GM19468 (cell line): ENCODE results near the gene ZSCAN22.
"Not testable (repeated sequence)": the region's sequence is repeated elsewhere in the genome, so short reads cannot be mapped to it uniquely, and the experiment has no call there.

Experiments
- ATAC-seq: cut with Tn5 transposase; IDR thresholded peaks from one replicate; pipeline ENCODE4 v1.9.1; 2021; ENCODE audit warnings: mild to moderate bottlenecking, moderate library complexity, moderate number of reproducible peaks; ENCODE audit not compliant: unreplicated experiment; ENCODE audit errors: extremely low read depth

Gene ZSCAN22

GRCh38 chr19:58326914-58327726 is at the start of gene ZSCAN22:
Gene ZSCAN22, plus strand, starts transcription at chr19:58326994. Its CDS starts 7,809 bp downstream, at chr19:58334803.
- ATAC-seq, result peak; percentile 64

GRCh38 chr19:58277197-58277596 is 49.6 kb upstream of the ZSCAN22 start:
- no peak for ATAC-seq

GRCh38 chr19:58277748-58278540 is 48.9 kb upstream of the ZSCAN22 start:
- no peak for ATAC-seq

DNA sequence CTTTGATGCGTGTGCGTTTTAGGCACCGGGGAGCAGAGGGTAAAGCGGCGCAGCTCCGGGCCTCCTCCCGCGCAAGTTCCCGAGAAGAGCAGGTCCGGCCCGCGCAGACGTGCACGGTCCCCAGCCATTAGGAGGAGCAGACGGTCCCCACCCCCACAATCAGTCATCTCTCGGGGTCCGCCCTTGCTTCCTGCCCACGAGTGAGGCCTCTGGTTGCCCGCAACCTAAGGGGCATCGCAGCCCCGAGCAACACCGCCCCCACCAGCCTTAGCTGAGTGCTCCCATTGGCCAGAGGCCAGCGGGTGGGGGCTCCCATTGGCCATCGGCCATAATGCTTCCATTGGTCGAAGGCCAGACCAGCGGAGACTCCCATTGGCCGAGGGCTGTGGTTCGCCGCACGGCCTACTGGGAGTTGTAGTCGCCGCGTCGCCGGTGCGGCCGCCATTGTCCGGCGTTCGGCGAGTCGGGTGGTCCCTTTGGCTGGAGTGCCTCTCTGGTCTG is 48.2 kb upstream of the ZSCAN22 start, which contains the start of gene ZNF8:
TSS of gene ZNF8 (plus strand) at position 415 of the 501 bp plus-strand sequence. CDS start 127 bp downstream, outside the sequence.
- ATAC-seq, result peak; percentile 87

DNA sequence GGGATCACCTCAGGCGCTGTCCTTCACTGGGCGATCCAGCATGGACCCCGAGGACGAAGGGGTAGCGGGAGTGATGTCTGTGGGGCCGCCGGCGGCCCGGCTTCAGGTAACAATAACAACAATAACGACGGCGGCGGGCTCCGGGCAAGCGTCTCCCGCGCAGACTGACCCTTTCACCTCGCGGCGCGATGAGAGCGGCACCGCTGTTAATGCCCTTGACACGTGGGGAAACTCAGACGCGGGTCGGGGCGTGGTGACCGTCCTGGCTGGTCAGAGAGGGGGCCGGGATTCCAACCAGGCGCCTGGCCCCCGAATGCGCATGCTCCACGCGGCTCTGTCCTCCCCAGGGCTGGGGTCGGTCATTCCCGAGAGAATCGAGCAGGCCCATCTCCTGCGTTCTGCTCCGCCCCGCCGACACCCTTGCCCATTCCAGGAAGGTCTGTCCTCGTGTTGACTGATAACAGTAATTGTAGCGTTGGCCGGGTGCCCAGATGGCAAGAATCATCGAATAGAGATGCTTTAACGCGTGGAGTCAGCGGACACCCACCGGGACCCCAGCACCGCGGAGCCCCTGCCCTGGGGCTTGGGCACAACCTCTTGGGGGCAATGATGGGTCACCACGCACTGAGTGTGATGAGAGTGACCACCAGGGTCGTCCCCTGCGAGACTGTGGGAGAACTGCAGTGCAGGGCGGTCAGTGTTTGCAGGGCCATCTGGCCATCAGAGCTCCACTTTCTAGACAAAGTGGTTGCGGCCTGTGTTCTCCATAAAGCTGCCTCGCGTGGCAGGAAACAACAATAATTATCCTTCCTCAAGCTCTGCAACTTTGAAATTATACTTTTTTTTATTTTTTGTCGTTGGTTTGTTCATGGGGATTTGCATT is 47.5 kb upstream of the ZSCAN22 start:
- ATAC-seq, result no peak

GRCh38 chr19:58279925-58280316 is 46.9 kb upstream of the ZSCAN22 start:
- ATAC-seq, result no peak

DNA sequence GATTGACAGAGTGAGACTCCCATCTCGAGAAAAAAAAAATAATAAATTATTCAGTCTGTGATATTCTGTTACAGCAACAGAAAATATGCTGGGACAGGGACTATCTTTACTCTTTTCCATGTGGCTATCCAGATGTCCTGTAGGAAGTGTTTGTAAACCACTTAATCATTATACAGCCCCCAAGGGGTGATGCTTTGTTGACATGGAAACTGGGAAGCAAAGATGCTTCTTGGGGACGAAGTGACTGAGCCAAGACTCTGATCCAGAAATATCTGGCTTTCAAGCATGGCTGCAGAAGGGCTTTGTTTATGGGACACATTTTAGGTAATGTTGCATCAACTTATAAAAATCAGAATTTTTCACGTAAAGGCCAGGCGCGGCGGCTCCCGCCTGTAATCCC is 42.6 kb upstream of the ZSCAN22 start:
- no peak for ATAC-seq

GRCh38 chr19:58291943-58292342 is 34.9 kb upstream of the ZSCAN22 start:
- ATAC-seq, result no peak

DNA sequence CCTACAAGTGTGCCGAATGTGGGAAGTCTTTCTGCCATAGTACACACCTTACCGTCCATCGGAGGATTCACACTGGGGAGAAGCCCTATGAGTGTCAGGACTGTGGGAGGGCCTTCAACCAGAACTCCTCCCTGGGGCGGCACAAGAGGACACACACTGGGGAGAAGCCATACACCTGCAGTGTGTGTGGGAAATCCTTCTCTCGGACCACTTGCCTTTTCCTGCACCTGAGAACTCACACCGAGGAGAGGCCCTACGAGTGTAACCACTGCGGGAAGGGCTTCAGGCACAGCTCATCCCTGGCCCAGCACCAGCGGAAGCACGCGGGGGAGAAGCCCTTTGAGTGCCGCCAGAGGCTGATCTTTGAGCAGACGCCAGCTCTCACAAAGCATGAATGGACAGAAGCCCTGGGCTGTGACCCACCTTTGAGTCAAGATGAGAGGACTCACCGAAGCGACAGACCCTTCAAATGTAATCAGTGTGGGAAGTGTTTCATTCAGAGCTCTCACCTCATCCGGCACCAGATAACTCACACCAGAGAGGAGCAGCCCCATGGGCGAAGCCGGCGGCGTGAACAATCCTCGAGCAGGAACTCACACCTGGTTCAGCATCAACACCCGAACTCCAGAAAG is 31.9 kb upstream of the ZSCAN22 start:
- no peak for ATAC-seq

GRCh38 chr19:58296104-58296503 is 30.7 kb upstream of the ZSCAN22 start:
- ATAC-seq, result no peak

GRCh38 chr19:58300620-58301019 is 26.2 kb upstream of the ZSCAN22 start:
- ATAC-seq, result no peak

GRCh38 chr19:58304255-58304654 is 22.5 kb upstream of the ZSCAN22 start:
- no peak for ATAC-seq

DNA sequence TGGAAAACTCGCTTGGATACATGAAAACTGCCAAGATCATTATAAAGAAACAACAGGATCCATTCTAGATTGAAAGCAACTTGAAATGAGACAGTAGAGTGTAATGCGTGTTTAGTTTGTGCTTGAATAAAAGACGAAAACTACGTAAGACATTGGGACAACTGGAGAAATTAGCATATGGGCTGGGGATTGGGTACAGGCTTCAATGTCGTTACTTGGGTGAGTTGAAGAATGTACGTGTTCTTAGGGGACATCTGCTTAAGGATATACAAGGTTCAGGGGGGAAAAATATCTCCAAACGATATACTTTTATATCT is 22.1 kb upstream of the ZSCAN22 start:
- no peak for ATAC-seq

- peak; percentile 91 for ATAC-seq
These were observed 21.5 kb upstream of the ZSCAN22 start, which contains the start of gene ERVK3-1 for GRCh38 chr19:58305065-58305931. Gene ERVK3-1, plus strand, starts transcription at chr19:58305377. Its CDS starts 6,792 bp downstream, at chr19:58312169.

DNA sequence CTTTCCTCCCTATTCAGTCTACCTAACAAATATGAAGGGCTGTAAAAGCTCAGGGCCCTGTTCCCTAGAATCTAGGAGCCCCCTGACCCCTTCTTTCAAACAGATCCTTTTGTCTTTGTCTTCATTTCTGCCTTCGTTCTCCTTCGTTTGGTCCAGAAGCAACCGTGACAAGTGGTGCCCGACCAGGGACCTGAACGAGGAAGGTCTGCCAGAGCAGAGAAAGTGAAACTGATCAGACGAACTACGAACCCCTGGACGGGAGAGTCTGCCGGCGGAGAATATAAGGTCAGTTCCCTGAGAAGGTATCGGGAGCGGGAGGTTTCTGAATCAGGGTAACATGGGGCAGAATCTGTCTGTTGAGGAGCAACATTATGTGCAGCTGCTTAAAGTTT is 20.9 kb upstream of the ZSCAN22 start:
- no peak for ATAC-seq

GRCh38 chr19:58307736-58308135 is 19.1 kb upstream of the ZSCAN22 start:
- ATAC-seq, result no peak

DNA sequence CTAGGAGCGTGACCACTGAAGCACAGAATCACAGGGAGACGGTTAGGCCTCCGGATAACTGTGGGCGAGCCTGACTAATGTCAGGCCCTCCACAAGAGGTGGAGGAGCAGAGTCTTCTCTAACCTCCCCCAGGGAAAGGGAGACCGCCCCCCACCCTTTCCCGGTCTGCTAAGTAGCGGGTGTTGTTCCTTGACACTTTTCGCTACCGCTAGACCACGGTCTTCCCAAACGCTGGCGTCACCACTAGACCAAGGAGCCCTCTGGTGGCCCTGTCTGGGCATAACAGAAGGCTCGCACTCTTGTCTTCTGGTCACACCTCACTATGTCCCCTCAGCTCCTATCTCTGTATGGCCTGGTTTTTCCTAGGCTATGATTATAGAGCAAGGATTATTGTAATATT is 16.1 kb upstream of the ZSCAN22 start:
- ATAC-seq, result not testable (repeated sequence)

DNA sequence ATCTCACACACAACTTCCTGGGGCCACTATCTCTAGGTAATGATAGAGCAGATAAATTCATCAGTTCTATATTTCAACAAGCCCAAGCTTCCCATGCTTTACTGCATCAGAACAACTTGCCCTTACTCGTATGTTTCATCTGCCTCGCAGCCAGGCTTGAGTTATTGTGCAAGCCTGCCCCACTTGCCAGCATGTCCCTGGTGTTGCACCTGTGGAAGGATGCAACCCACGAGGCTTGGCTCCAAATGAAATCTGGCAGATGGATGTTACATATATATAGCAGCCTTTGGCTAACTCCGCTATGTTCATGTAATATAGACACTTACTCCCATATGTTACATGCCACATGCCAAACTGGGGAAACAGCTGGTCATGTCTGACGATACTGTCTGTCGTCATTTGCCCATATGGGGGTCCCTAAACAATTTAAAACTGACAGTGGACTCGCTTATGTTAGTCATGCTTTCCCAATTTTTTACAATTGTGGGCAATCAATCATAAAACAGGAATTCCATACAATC is 15.4 kb upstream of the ZSCAN22 start:
- ATAC-seq, result no peak

- ATAC-seq, result no peak
These were observed 11.2 kb upstream of the ZSCAN22 start for GRCh38 chr19:58315580-58315979.
